GM19395 (cell line): Measurements from ENCODE around the gene BID.

Source experiments
- ATAC-seq: cut with Tn5 transposase; IDR thresholded peaks from one replicate; pipeline ENCODE4 v1.9.1; 2021; ENCODE audit warnings: mild to moderate bottlenecking, moderate library complexity; ENCODE audit not compliant: unreplicated experiment

The BID gene

DNA sequence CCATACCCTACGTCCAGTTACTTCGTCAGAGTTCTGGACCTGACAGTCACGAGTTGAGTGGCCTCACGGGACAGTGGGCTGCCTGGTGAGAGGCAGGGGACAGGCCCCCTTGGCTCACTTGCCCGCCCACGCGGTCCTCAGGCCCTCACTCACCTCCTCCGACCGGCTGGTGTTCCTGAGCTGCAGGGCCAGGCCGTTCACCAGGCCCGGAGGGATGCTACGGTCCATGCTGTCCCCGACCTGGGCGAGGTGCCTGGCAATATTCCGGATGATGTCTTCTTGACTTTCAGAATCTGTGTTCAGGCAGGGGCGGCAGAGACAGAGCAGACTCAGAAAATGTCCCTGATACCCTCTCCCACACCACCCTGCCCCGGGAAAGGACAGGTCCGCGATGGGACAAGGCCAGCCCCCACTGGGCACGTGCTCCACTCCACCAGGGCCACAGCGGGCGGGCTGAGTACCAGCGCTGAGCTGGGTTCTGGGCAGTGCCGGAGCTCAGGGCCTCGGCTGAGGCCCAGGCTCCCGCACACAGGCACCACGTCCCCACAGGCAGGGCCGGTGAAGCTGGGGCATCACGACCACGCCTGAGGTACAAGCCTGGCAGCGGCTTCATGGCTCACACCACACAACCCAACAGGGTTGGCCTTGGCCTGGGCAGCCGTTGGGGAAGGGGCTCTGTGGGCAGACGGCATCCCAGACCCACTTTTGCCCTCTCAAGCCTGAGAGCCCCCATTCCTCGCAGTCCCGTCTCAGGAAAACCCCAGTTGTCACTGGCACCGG is 34.9 kb downstream of the BID start:
- no peak for ATAC-seq

GRCh38 chr22:17738386-17739128 is 35.7 kb downstream of the BID start:
- ATAC-seq = no peak

DNA sequence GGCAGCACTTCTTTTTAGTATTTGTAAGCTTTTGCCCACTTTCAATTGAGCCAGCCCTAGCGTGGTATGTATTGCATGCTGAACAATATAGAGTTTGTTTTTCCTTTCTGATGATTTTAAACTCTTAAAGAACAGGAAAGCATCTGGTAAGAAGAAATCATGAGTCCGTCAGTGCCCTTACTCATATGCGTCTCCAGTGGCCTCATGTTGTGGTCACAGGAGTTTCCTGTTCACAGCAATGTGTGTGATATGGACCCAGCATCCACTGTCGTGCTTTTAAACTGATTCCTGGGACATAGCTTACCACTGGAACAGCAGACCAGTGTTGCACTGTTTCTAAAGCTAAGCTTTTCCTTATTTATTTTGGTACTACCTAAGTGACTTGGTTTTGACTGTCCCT is 40.1 kb downstream of the BID start:
- ATAC-seq = no peak

GRCh38 chr22:17733466-17733865 is 40.8 kb downstream of the BID start:
- no peak for ATAC-seq

GRCh38 chr22:17732251-17732854 is 41.9 kb downstream of the BID start:
- no peak for ATAC-seq

DNA sequence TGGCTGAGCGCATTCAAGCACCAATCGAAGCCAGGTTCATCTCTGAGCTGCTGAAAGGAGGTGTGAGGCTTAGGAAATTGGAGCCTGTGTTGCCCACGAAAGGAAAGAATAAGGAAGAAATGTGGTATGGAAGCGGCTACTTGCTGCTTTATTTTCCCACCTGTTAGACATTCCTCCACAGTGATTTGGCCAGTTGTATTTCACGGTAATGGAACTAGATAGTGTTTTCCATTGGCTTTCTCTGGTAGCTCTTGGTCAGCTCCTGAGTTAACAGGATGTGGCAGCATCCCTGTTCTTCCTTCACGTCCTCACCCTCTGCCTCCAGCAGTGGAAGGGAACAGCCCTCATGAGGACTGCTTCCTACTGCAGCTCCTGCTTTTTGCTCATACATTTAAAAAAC is 44.7 kb downstream of the BID start:
- ATAC-seq = no peak

DNA sequence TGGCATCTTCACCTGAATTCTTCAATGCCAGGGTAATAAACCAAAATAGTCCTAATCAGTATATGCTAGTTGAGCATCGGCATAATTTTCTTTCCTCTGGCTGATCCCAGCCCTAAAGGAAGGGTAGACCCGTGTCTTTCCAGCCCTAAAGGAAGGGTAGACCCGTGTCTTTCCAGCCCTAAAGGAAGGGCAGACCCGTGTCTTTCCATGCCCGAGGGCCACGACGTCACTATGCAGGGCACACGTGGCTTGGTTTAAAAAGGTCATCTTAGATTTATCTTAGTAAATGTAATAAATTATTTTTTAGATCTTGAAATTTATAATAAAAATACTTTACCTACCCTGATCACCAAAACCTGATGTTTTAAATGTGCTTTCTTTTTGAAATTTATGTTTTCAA is 45.5 kb downstream of the BID start:
- ATAC-seq = no peak

DNA sequence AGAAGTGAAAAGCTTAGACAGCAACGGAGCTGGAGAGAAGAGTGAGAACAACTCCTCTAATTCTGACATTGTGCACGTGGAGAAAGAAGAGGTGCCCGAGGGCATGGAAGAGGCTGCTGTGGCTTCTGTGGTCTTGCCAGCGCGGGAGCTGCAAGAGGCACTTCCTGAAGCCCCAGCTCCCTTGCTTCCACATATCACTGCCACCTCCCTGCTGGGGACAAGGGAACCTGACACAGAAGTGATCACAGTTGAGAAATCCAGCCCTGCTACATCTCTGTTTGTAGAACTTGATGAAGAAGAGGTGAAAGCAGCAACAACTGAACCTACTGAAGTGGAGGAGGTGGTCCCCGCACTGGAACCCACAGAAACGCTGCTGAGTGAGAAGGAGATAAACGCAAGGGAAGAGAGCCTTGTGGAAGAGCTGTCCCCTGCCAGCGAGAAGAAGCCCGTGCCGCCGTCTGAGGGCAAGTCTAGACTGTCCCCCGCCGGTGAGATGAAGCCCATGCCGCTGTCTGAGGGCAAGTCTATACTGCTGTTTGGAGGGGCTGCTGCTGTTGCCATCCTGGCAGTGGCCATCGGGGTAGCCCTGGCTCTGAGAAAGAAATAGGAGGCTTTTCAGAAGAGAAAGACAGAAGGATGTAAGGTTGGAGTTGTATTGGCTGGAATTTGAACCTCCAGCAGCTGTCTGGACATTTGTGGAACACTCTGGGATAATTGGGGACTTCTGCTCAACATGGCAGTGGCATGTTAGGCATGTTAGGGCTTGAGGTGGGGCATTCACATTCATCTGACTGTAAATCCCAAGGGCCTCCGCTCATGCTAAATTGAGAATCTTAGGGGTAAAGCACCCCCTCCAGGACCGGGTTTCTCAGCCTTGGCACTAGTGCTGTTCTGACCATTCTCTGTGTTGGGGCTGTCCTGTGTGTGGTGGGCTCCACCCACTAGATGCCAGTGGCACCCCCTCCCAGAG is 47.1 kb downstream of the BID start:
- no peak for ATAC-seq

DNA sequence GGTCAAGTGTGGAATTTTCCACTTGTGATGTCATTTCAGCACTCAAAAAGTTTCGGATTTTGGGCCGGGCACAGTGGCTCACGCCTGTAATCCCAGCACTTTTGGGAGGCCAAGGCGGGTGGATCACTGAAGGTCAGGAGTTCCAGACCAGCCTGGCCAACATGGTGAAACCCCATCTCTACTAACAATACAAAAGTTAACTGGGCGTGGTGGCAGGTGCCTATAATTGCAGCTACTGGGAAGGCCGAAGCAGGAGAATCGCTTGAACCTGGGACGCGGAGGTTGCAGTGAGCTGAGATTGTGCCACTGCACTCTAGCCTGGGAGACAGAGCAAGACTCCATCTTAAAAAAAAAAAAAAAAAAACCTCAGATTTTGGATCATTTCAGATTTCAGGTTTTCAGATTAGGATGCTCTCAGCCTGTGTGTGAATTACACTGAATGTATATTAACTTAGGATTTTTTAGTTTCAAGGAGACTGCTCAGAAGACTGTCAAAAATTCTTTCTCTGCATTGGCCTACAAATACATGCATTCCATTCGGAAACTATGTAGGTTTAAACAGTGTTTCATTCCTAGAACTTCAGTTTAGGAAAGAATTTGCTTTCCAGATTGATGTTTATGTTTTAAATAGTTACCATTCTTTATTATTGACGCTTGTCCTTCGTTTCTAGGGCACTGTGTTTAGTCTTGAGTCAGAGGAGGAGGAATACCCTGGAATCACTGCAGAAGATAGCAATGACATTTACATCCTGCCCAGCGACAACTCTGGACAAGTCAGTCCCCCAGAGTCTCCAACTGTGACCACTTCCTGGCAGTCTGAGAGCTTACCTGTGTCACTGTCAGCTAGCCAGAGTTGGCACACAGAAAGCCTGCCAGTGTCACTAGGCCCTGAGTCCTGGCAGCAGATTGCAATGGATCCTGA is 48.0 kb downstream of the BID start:
- ATAC-seq = no peak

- no peak for ATAC-seq
Observed at GRCh38 chr22:17725500-17725796, 48.8 kb downstream of the BID start.

DNA sequence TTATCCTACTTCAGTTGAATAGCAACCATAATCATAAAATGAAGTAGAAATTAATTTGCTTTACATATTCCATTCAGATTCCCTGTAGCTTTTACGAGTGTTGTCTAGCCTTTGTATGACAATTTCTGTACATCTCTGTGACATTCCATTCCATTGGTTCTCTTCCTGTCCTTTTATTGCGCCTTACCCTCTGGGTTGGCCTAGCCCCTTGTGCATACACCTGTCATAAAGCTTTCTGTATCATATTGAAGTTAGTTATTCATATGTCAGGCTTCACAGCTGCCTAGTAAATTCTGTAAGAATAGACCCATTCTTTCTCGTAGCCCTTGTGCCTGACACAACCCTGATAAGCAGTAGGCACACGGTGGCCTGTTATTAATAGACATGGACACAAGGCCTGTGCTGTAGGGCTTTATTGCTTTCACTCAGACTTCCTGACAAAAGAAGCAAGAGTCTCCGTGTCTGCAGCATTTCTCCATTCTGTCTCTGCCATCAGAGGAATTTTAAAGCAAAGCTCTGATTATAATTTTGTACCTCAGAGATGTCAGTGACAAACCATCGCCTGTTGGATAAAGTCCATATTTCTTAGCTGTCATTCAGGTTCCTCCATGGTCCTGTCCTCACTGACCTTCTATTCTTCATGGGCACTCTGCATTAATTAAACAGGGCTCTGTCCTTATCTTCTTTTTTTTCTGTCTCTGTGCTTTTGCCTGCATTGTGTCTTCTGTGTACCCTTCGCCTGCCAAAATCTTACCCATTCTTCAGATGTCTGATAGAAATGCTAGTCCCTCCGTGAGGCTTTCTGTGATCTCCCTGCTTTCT is 49.4 kb downstream of the BID start:
- ATAC-seq = no peak

GRCh38 chr22:17724241-17724640 is 50.0 kb downstream of the BID start:
- ATAC-seq = no peak

DNA sequence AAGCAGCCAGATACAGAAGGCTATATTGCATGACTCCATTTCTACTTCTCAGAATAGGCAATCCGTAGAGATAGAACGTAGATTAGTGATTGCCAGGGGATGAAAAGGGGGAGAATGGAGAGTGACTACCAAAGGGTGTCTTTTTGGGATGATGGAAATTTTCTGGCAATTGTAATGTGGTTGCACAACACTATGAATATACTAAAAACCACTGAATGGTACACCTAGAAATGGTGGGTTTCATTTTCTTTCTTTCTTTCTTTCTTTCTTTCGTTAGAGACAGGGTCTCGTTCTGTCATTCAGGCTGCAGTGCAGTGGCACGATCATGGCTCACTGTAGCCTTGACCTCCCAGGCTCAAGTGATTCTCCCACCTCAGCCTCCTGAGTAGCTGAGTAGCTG is 54.4 kb downstream of the BID start:
- ATAC-seq = no peak

- no peak for ATAC-seq
Observed at GRCh38 chr22:17717708-17718107, 56.6 kb downstream of the BID start.

GRCh38 chr22:17716529-17716928 is 57.7 kb downstream of the BID start:
- ATAC-seq = no peak

DNA sequence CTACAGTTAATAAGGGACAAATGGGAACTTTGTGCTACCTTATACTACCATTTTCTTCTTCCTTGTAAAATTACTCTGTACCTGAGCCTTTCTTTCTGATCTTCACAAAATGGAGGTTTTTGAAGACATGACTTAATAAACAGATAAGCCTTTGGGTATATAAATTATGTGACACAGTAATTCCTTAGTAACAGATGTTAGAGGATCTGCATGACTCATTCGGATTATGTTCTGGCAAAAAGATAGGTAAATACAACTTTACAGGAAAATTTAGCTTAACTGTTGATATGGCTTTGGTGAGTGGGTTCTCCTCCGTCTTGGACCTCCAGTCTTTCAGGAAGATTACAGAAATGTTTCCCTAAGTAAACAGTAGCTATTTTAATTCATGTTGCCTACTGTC is 61.8 kb downstream of the BID start:
- no peak for ATAC-seq

DNA sequence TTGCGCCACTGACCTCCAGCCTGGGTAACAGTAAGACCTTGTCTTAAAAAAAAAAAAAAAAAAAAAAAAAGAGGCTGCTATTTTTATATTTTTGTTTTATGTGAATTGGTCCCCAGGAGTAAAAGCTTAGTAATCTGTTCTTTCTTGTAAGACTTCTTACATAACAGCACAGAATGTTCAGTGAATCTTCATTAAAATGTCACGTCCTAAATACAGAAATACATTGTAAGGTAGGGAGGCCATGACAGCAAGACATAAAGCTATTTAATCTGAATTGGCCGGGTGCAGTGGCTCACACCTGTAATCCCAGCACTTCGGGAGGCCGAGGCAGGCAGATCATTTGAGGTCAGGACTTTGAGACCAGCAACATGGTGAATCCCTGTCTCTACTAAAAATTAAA is 64.2 kb downstream of the BID start:
- ATAC-seq = no peak

- ATAC-seq = no peak
Observed at GRCh38 chr22:17707526-17707925, 66.7 kb downstream of the BID start.

DNA sequence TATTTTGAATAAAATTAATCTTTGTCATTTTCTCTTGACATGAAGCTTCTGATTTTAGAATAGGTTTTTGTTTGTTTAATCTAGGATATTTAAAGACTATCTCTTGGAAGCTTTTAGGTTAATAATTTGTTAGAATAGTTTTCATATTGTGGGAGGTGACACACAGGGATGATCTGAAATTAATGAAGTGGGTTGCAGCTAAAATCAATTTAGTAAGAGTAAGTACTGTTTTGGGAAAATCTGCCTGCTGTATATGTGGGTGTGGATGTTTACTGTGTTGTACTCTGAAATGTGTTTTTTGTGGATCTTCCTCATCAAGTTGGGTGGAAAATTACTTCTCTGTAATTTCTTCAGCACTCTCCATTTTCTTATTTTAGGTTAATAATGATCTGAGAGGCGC is 67.3 kb downstream of the BID start:
- ATAC-seq = no peak
